ENCODE results near the gene CCDC183.

CCDC183 gene

DNA sequence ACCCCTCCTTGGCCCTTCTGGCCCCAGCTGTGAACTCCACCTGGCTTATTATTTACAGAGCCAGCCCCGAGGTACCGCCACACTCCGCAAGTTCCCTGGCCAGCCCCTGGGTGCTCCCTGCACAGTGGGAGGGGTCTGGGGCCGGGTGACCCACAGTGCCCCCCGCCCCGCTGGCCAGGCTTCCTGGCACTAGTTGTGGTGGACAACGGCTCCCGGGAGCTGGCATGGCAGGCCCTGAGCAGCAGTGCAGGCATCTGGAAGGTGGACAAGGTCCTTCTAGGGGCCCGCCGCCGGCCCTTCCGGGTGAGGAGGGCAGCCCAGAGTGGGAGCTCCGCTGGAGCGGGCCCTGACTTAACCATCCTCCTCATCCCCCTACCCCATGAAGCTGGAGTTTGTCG, 59.9 kb downstream of the CCDC183 start:
- in situ Hi-C loops (cut with MboI; ENCODE audit: low sequenced_read_pairs) = no loop called here

DNA sequence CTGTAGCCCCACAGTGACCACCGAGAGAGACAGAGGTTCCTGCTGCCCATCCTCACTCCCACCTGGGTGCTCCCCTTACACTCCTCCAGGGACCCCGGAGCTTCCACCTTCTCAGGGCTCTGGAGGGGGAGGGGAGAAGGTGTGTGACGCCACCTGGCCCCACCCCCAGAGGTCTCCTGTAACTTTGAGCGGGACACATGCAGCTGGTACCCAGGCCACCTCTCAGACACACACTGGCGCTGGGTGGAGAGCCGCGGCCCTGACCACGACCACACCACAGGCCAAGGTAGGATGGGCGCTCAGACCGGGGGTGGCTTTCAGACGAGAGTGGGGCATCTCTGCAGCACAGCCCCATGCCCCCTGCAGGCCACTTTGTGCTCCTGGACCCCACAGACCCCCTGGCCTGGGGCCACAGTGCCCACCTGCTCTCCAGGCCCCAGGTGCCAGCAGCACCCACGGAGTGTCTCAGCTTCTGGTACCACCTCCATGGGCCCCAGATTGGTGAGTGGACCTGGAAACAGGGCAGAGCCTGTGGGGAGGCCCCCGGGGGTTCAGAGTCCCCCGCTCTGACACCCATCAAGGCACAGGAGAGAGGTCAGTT, 60.5 kb downstream of the CCDC183 start:
- in situ Hi-C loops (cut with MboI; ENCODE audit: low sequenced_read_pairs) = no loop called here

DNA sequence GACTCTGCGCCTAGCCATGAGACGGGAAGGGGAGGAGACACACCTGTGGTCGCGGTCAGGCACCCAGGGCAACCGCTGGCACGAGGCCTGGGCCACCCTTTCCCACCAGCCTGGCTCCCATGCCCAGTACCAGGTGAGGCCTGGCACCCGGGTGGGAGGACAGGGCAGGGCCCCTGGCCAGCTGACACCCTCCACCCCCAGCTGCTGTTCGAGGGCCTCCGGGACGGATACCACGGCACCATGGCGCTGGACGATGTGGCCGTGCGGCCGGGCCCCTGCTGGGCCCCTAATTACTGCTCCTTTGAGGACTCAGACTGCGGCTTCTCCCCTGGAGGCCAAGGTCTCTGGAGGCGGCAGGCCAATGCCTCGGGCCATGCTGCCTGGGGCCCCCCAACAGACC, 61.0 kb downstream of the CCDC183 start:
- in situ Hi-C loops (cut with MboI; ENCODE audit: low sequenced_read_pairs) = no loop called here
